Pancreas (tissue), 10 donors: ENCODE data around the gene ITGA2. TPM values are rescaled to one million over a fixed set of nuclear protein-coding genes. Genes with fewer than 3 reads are reported as not detected.

Source experiments
- ATAC-seq, 4 donors: fragments of 200-7000 bp; cut with Tn5 transposase; one replicate each; pipeline versions ENCODE4 v1.8.0 to v1.9.1; 2020; ENCODE audit warnings: mild to moderate bottlenecking in 4 of 4, moderate library complexity in 4 of 4
- DNase-seq, 6 donors: peaks; one replicate each; pipeline ENCODE4 v3.0.0-alpha.2; 2020
- FAIRE-seq: peaks from 2 replicates; lab custom pipeline; 2012; peaks lifted over from hg19 to GRCh38; lab: Jason Lieb, UNC
- H3K27ac ChIP-seq, 4 donors: fragments of 200-600 bp; sonication (generic); 1 replicate in 3 of 4; 2 replicates in 1 of 4; pipeline versions ENCODE4 v1.5.0 to v1.8.0; 2020
- H3K27me3 ChIP-seq, 4 donors: fragments of 200-600 bp; one replicate each; pipeline ENCODE4 v1.8.0; 2021
- H3K36me3 ChIP-seq, 3 donors: fragments of 200-600 bp; sonication (generic) in 1 of 3; one replicate each; pipeline versions ENCODE4 v1.5.0 to v1.8.0; 2020 to 2021
- H3K4me1 ChIP-seq, 3 donors: fragments of 200-600 bp; one replicate each; pipeline ENCODE4 v1.8.0; 2021
- H3K4me3 ChIP-seq, 4 donors: fragments of 200-600 bp; sonication (generic) in 2 of 4; one replicate each; pipeline versions ENCODE4 v1.5.0 to v1.8.0; 2020 to 2021
- H3K9me3 ChIP-seq, 4 donors: fragments of 200-600 bp; one replicate each; pipeline ENCODE4 v1.8.0; 2021
- WGBS, 2 donors: extraction: QIAGEN DNeasy Blood & Tissue Kit; methylation state at CpG; one replicate each; pipeline ENCODE4 v1.1.7; 2013; 5-methylcytosine and 5-hydroxymethylcytosine counted together
- intact Hi-C, 3 donors: fragments of 100-400 bp; cut with DNase I; formaldehyde crosslinking; loops; one replicate each; pipeline versions ENCODE4 v1.11.1 to v1.14.2; 2022
- polyA plus RNA-seq, 2 donors: library from polyadenylated mRNA; stranded (reverse); fragments of 200-250 nt; gene quantifications; one replicate each; pipeline ENCODE4 v1.2.3, GENCODE V29; 2013
- total RNA-seq, 6 donors: library from RNA; stranded (reverse); fragmentation: NEBNext Ultra II Directional in 4 of 6; extraction: Animal tissue kit (Norgen Biotek cat#: 25700) in 4 of 6; gene quantifications; one replicate each; pipeline versions ENCODE4 v1.2.1 to v1.2.4, GENCODE V29; 2021 to 2023
- TF ChIP-seq, protein P1 (sequence below), 4 donors: fragments of 200-600 bp; sonication (generic) in 3 of 4; IDR thresholded peaks; one replicate each; pipeline versions ENCODE4 v1.5.0 to v1.8.0; 2021; ENCODE audit warnings: antibody characterized with exemption in 4 of 4
- donor health status: healthy with polysubstance abuse.
- donor health status: DM: no; HTN: no; CAD: no; lungs with moderate emphysema.
- donor health status: DM: no; HTN: no; CAD: no.
- donor health status: control.
- donor health status: control.
- donor health status: Bipolar disorder and iron deficiency.
- donor health status: DM: yes; HTN: yes; CAD: no.
- donor health status: DM: no; HTN: no; CAD: no.
- donor health status: DM: no; HTN: no; CAD: no.
- donor health status: DM: yes; HTN: yes; CAD: no.

Gene ITGA2
- total and polyA plus RNA-seq, 8 donors = 0.30 to 12.6 (median 1.5) TPM

DNA sequence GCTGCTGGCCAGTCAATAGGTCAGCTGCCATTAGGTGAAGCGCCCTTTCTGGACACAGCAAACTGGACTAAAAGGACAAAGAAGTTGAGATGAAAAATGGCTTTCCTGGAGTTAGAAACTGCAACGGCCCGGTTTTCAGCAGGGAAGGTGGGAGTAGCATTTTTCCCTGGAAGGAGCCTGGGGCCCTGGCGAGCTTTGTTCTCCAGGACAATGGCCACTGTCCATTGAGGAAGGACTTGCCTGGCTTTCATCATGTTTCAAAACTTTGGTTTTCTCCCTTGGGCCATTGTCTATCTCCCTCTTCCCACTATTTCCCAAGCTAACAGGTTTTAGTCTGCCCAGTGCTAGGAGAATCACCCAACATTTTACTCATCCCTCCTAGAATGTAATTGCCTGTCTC, 64.2 kb downstream of the ITGA2 start:
- Histone ChIP-seq H3K4me1 (no peaks in the 10 kb centered on the region), H3K27ac (no peak overlapping the region), H3K27me3 (peaks cover 0 to 3% (median 0%) of the 10 kb centered on the region in 4 donors), H3K36me3 (no peaks in the 10 kb centered on the region), H3K9me3 (no peaks in the 10 kb centered on the region), H3K4me3 (no peak overlapping the region)
- DNase-seq (no peak), FAIRE-seq (no peak), ATAC-seq (no peak)
- intact Hi-C loops = no loop called here
- WGBS, 2 donors = 85 to 86% methylated on average over 4 of the region's 4 CpGs
- TF ChIP-seq, protein P1, sequence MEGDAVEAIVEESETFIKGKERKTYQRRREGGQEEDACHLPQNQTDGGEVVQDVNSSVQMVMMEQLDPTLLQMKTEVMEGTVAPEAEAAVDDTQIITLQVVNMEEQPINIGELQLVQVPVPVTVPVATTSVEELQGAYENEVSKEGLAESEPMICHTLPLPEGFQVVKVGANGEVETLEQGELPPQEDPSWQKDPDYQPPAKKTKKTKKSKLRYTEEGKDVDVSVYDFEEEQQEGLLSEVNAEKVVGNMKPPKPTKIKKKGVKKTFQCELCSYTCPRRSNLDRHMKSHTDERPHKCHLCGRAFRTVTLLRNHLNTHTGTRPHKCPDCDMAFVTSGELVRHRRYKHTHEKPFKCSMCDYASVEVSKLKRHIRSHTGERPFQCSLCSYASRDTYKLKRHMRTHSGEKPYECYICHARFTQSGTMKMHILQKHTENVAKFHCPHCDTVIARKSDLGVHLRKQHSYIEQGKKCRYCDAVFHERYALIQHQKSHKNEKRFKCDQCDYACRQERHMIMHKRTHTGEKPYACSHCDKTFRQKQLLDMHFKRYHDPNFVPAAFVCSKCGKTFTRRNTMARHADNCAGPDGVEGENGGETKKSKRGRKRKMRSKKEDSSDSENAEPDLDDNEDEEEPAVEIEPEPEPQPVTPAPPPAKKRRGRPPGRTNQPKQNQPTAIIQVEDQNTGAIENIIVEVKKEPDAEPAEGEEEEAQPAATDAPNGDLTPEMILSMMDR (IDR thresholded peaks at IDR 0.05) = no peak

DNA sequence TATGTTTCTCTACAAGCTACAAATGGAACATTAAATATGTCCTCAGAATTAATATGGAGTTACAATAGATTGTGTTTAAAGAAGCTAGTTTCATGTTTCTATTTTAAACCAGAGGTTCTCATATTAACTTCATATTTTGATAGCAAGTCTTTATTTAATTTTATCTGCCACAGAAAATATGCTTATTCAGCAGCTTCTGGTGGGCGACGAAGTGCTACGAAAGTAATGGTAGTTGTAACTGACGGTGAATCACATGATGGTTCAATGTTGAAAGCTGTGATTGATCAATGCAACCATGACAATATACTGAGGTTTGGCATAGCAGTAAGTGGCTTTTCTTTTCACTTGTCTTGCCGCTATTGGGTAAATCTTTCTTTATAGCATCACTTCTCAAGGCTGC, 66.2 kb downstream of the ITGA2 start:
- no peak for FAIRE-seq
- Histone ChIP-seq H3K4me3 (no peak overlapping the region), H3K27ac (no peak overlapping the region), H3K9me3 (no peaks in the 10 kb centered on the region), H3K4me1 (no peaks in the 10 kb centered on the region), H3K36me3 (no peaks in the 10 kb centered on the region), H3K27me3 (no peaks in the 10 kb centered on the region)
- intact Hi-C loops = no loop called here
- WGBS, 2 donors = 79 to 87% methylated on average over 5 of the region's 5 CpGs
- TF ChIP-seq, protein P1 (IDR thresholded peaks at IDR 0.05) = no peak
- no peak for ATAC-seq
- no peak for DNase-seq

DNA sequence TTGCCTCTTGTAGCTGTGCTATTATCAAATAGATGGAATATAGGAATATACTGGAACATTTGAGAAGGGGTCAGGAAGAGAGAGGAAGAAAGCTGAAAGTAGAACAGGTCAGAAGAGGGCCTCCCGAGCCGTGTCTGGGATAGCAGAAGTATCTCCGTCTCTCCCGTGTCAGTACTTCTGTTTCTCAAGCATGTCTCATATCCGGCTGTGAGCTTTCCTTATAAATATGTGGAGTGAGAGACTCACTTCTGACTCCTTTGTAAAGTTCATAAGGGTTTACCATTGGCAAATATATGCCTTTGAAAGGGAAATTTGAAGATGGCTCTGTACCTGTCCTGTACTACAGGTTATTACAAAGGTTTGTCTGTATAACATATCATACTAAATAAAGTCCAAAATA, 70.1 kb downstream of the ITGA2 start:
- ATAC-seq (no peak), DNase-seq (no peak), FAIRE-seq (no peak)
- H3K27ac ChIP-seq = no peak overlapping the region
- H3K4me1 ChIP-seq = no peaks in the 10 kb centered on the region
- TF ChIP-seq, protein P1 (IDR thresholded peaks at IDR 0.05) = no peak
- no peaks in the 10 kb centered on the region for H3K9me3 ChIP-seq
- intact Hi-C loops = no loop called here
- no peaks in the 10 kb centered on the region for H3K36me3 ChIP-seq
- no peaks in the 10 kb centered on the region for H3K27me3 ChIP-seq
- no peak overlapping the region for H3K4me3 ChIP-seq
- 84 to 98% methylated on average over 5 of the region's 5 CpGs for WGBS, 2 donors

DNA sequence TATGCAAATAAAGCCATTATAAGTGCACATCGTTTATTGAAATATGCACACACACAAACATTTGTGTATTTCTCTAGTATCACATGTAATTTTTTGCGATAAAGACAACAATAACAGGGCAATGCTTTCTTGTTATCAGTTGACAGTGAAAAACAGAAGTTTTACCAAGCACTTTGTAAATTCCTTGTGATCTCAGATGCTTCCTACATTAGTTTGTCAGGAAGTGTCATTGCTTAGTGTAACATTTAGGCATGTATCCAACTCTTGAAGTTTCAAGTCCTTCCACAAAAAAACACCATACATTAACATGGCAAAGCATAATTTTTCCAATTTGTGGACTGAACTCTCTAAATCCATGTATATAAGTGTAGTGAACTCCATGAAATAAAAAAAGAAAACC, 74.0 kb downstream of the ITGA2 start:
- H3K4me3 ChIP-seq = no peak overlapping the region
- H3K9me3 ChIP-seq = no peaks in the 10 kb centered on the region
- no peaks in the 10 kb centered on the region for H3K4me1 ChIP-seq
- TF ChIP-seq, protein P1 (IDR thresholded peaks at IDR 0.05) = no peak
- no peaks in the 10 kb centered on the region for H3K36me3 ChIP-seq
- intact Hi-C loops = no loop called here
- no peak for ATAC-seq
- no peak overlapping the region for H3K27ac ChIP-seq
- no peak for DNase-seq
- H3K27me3 ChIP-seq = no peaks in the 10 kb centered on the region
- 82 to 84% methylated on average over 2 of the region's 2 CpGs for WGBS, 2 donors
- no peak for FAIRE-seq

DNA sequence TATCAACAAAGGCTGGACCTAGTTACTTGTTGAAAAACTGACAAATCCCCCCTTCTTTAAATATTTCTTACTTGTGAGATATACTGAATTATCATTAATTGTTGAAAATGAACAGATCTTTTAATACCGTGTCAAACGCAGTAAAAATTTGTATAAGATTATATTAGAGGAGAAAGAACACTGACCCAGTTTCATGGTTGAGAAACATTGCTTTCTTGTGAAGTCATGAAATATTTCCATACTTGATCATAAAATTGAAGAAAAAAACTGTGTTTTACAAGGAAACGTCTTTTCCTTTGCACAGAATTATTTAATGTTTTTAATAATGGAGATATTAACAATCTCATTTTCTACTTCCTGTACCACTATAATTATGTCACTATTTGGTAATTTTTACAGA, 74.6 kb downstream of the ITGA2 start:
- FAIRE-seq (peak; percentile 63), DNase-seq (no peak), ATAC-seq (no peak)
- Histone ChIP-seq H3K27me3 (no peaks in the 10 kb centered on the region), H3K36me3 (no peaks in the 10 kb centered on the region), H3K4me1 (no peaks in the 10 kb centered on the region), H3K9me3 (no peaks in the 10 kb centered on the region), H3K4me3 (no peak overlapping the region), H3K27ac (no peak overlapping the region)
- TF ChIP-seq, protein P1 (IDR thresholded peaks at IDR 0.05) = no peak
- intact Hi-C loops = no loop called here
- 79 to 86% methylated on average over 3 of the region's 3 CpGs for WGBS, 2 donors
